Measurements from ENCODE around the gene S100A14.

S100A14 gene

GRCh38 chr1:153617663-153618062 lies 1.5 kb upstream of the S100A14 start:
- H3K4me3 ChIP-seq (ENCODE audit: low read depth, low read length) = no peak overlapping the region

GRCh38 chr1:153616917-153617311 lies 789 bp upstream of the S100A14 start:
- H3K4me3 ChIP-seq (ENCODE audit: low read depth, low read length) = no peak overlapping the region

- no peak overlapping the region for H3K4me3 ChIP-seq (ENCODE audit: low read depth, low read length)
These were observed 719 bp downstream of the S100A14 start for GRCh38 chr1:153615406-153615805.

- no peak overlapping the region for H3K4me3 ChIP-seq (ENCODE audit: low read depth, low read length)
These were observed 1.2 kb downstream of the S100A14 start for GRCh38 chr1:153614906-153615305.

GRCh38 chr1:153614189-153614900 lies 1.8 kb downstream of the S100A14 start:
- H3K4me3 ChIP-seq (ENCODE audit: low read depth, low read length) = no peak overlapping the region

GRCh38 chr1:153613406-153613805 lies 2.7 kb downstream of the S100A14 start:
- H3K4me3 ChIP-seq (ENCODE audit: low read depth, low read length) = no peak overlapping the region

- no peak within 1 kb of the TSS for H3K4me3 ChIP-seq (ENCODE audit: low read depth, low read length)
These were observed 3.3 kb downstream of the S100A14 start, which contains the start of gene S100A16 for GRCh38 chr1:153612755-153613331. S100A16 (minus strand) TSS chr1:153613137; CDS start chr1:153608151, 4,986 bp downstream.

GRCh38 chr1:153612111-153612754 lies 3.9 kb downstream of the S100A14 start:
- no peak overlapping the region for H3K4me3 ChIP-seq (ENCODE audit: low read depth, low read length)

GRCh38 chr1:153611356-153611755 lies 4.8 kb downstream of the S100A14 start:
- H3K4me3 ChIP-seq (ENCODE audit: low read depth, low read length) = no peak overlapping the region

GRCh38 chr1:153610811-153611301 lies 5.3 kb downstream of the S100A14 start:
- H3K4me3 ChIP-seq (ENCODE audit: low read depth, low read length) = no peak overlapping the region

GRCh38 chr1:153610334-153610733 lies 5.8 kb downstream of the S100A14 start:
- no peak overlapping the region for H3K4me3 ChIP-seq (ENCODE audit: low read depth, low read length)

- no peak overlapping the region for H3K4me3 ChIP-seq (ENCODE audit: low read depth, low read length)
These were observed 6.6 kb downstream of the S100A14 start for GRCh38 chr1:153609585-153609907.

GRCh38 chr1:153608742-153609584 lies 7.2 kb downstream of the S100A14 start:
- no peak overlapping the region for H3K4me3 ChIP-seq (ENCODE audit: low read depth, low read length)

- no peak overlapping the region for H3K4me3 ChIP-seq (ENCODE audit: low read depth, low read length)
These were observed 7.9 kb downstream of the S100A14 start for GRCh38 chr1:153608089-153608682.

GRCh38 chr1:153607381-153607780 lies 8.7 kb downstream of the S100A14 start:
- no peak overlapping the region for H3K4me3 ChIP-seq (ENCODE audit: low read depth, low read length)

- no peak overlapping the region for H3K4me3 ChIP-seq (ENCODE audit: low read depth, low read length)
These were observed 9.9 kb downstream of the S100A14 start for GRCh38 chr1:153606194-153606593.

GRCh38 chr1:153602749-153603148 lies 13.4 kb downstream of the S100A14 start:
- H3K4me3 ChIP-seq (ENCODE audit: low read depth, low read length) = no peak overlapping the region

- no peak overlapping the region for H3K4me3 ChIP-seq (ENCODE audit: low read depth, low read length)
These were observed 16.3 kb downstream of the S100A14 start for GRCh38 chr1:153599847-153600246.

- no peak overlapping the region for H3K4me3 ChIP-seq (ENCODE audit: low read depth, low read length)
These were observed 17.6 kb downstream of the S100A14 start for GRCh38 chr1:153598309-153599172.

- H3K4me3 ChIP-seq (ENCODE audit: low read depth, low read length) = no peak overlapping the region
These were observed 18.9 kb downstream of the S100A14 start for GRCh38 chr1:153597206-153597605.

All from iPS-11a (cell line).